ENCODE measurements around the gene P4HB. TPM values are rescaled to one million over a fixed set of nuclear protein-coding genes. Genes with fewer than 3 reads are reported as not detected.

The P4HB gene
- total RNA-seq, 1 experiment from 2014 or later: 759 TPM

DNA sequence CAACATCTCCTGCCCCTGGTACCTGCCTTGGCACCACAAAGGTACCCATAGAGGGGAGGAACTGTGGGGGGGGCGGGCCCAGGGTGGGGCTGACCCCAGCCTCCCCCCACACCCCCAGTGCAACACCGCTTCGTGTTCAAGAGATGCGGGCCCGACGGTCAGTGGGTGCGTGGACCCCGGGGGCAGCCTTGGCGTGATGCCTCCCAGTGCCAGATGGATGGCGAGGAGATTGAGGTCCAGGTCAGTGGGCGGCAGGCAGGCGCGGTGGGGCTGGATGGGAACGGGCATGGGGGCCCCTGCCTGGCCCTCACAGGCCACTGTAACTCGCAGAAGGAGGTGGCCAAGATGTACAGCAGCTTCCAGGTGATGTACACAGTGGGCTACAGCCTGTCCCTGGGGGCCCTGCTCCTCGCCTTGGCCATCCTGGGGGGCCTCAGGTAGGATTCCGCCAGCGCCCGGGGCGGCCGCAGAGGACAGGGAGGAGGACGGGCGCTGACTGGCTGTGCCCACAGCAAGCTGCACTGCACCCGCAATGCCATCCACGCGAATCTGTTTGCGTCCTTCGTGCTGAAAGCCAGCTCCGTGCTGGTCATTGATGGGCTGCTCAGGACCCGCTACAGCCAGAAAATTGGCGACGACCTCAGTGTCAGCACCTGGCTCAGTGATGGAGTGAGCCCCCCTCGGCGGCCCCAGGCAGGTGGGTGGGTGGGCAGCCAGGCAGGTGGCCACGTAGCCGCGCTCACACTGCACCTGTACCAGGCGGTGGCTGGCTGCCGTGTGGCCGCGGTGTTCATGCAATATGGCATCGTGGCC is 49.2 kb downstream of the P4HB start:
- ATAC-seq (no peak), DNase-seq (ENCODE audit: low read depth, low spot score) (no peak)
- CTCF ChIA-PET: no interaction called here
- H3K9me3 ChIP-seq (ENCODE audit: control insufficient read depth, insufficient read depth, low read depth, low read length): no peaks in the 10 kb centered on the region
- intact Hi-C loops (cut with micrococcal nuclease; ENCODE audit: unreplicated experiment) (no loop called here), in situ Hi-C loops (cut with HindIII; ENCODE audit: low pct_unique_long_range_greater_than_20kb, low sequenced_read_pairs) (no loop called here)
- BruUV-seq (replicated peaks): no TSS peak
- H3K27ac ChIP-seq (ENCODE audit: low read length): no peak overlapping the region
- H3K27me3 ChIP-seq (ENCODE audit: control insufficient read depth, insufficient read depth, low read length): no peaks in the 10 kb centered on the region
- H3K36me3 ChIP-seq (ENCODE audit: control insufficient read depth, insufficient read depth, low read length): no peaks in the 10 kb centered on the region
- H3K4me3 ChIP-seq (ENCODE audit: low read depth in 2 of 2, low read length in 2 of 2): no peak overlapping the region
- H3K4me1 ChIP-seq (ENCODE audit: control insufficient read depth, insufficient read depth, low read length): peaks cover 4% of the 10 kb centered on the region
- POLR2A ChIA-PET: interaction anchor here (0.6 kb wide), 1 partner anchor 44 kb away, joined by 5 read pairs; no protein-coding TSS in a partner anchor
- no peak for TF ChIP-seq SIN3A (IDR thresholded peaks at IDR 0.05; ENCODE audit: borderline replicate concordance, insufficient read depth, low read depth, low read length)
- TF ChIP-seq, protein P1, sequence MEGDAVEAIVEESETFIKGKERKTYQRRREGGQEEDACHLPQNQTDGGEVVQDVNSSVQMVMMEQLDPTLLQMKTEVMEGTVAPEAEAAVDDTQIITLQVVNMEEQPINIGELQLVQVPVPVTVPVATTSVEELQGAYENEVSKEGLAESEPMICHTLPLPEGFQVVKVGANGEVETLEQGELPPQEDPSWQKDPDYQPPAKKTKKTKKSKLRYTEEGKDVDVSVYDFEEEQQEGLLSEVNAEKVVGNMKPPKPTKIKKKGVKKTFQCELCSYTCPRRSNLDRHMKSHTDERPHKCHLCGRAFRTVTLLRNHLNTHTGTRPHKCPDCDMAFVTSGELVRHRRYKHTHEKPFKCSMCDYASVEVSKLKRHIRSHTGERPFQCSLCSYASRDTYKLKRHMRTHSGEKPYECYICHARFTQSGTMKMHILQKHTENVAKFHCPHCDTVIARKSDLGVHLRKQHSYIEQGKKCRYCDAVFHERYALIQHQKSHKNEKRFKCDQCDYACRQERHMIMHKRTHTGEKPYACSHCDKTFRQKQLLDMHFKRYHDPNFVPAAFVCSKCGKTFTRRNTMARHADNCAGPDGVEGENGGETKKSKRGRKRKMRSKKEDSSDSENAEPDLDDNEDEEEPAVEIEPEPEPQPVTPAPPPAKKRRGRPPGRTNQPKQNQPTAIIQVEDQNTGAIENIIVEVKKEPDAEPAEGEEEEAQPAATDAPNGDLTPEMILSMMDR (IDR thresholded peaks at IDR 0.05): no peak
- TF ChIP-seq, protein P2, sequence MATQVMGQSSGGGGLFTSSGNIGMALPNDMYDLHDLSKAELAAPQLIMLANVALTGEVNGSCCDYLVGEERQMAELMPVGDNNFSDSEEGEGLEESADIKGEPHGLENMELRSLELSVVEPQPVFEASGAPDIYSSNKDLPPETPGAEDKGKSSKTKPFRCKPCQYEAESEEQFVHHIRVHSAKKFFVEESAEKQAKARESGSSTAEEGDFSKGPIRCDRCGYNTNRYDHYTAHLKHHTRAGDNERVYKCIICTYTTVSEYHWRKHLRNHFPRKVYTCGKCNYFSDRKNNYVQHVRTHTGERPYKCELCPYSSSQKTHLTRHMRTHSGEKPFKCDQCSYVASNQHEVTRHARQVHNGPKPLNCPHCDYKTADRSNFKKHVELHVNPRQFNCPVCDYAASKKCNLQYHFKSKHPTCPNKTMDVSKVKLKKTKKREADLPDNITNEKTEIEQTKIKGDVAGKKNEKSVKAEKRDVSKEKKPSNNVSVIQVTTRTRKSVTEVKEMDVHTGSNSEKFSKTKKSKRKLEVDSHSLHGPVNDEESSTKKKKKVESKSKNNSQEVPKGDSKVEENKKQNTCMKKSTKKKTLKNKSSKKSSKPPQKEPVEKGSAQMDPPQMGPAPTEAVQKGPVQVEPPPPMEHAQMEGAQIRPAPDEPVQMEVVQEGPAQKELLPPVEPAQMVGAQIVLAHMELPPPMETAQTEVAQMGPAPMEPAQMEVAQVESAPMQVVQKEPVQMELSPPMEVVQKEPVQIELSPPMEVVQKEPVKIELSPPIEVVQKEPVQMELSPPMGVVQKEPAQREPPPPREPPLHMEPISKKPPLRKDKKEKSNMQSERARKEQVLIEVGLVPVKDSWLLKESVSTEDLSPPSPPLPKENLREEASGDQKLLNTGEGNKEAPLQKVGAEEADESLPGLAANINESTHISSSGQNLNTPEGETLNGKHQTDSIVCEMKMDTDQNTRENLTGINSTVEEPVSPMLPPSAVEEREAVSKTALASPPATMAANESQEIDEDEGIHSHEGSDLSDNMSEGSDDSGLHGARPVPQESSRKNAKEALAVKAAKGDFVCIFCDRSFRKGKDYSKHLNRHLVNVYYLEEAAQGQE (IDR thresholded peaks at IDR 0.05; ENCODE audit: insufficient read depth in 1 of 2, low read depth in 2 of 2, low read length in 1 of 2): no peak
- no peak for TF ChIP-seq TCF7L2 (IDR thresholded peaks at IDR 0.05; ENCODE audit: low read depth, low read length)
- no peak for TF ChIP-seq POLR2AphosphoS5 (IDR thresholded peaks at IDR 0.05; ENCODE audit: low read depth, low read length)

DNA sequence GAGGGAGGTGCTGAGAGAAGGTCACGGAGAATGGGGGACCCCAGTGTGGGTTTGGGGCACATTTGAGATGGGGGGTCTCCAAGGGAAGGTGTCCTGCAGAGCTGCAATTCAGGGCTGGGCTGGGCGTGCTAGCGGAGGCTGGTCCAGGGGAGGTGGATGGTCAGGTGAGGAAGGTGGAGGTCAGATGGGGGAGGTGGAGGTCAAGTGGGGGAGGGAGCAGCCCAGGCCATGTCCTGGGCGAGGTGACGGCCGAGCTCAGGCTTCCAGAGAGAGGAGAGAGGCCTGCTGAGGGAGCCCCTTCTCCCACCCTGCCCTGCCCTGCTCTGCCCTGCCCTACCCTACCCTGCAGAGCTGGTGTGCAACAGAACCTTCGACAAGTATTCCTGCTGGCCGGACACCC is 49.9 kb downstream of the P4HB start:
- no peak for DNase-seq (ENCODE audit: low read depth, low spot score)
- no peak overlapping the region for H3K4me3 ChIP-seq (ENCODE audit: low read depth in 2 of 2, low read length in 2 of 2)
- no TSS peak for BruUV-seq (replicated peaks)
- H3K4me1 ChIP-seq (ENCODE audit: control insufficient read depth, insufficient read depth, low read length): peaks cover 4% of the 10 kb centered on the region
- ATAC-seq: no peak
- H3K9me3 ChIP-seq (ENCODE audit: control insufficient read depth, insufficient read depth, low read depth, low read length): no peaks in the 10 kb centered on the region
- ChIA-PET CTCF (no interaction called here), POLR2A (no interaction called here)
- no peak overlapping the region for H3K27ac ChIP-seq (ENCODE audit: low read length)
- H3K36me3 ChIP-seq (ENCODE audit: control insufficient read depth, insufficient read depth, low read length): no peaks in the 10 kb centered on the region
- in situ Hi-C loops (cut with HindIII; ENCODE audit: low pct_unique_long_range_greater_than_20kb, low sequenced_read_pairs) (no loop called here), intact Hi-C loops (cut with micrococcal nuclease; ENCODE audit: unreplicated experiment) (no loop called here)
- no peak for TF ChIP-seq TCF7L2 (IDR thresholded peaks at IDR 0.05; ENCODE audit: low read depth, low read length)
- TF ChIP-seq, protein P2 (IDR thresholded peaks at IDR 0.05; ENCODE audit: insufficient read depth in 1 of 2, low read depth in 2 of 2, low read length in 1 of 2): no peak
- TF ChIP-seq SIN3A (IDR thresholded peaks at IDR 0.05; ENCODE audit: borderline replicate concordance, insufficient read depth, low read depth, low read length): no peak
- no peak for TF ChIP-seq POLR2AphosphoS5 (IDR thresholded peaks at IDR 0.05; ENCODE audit: low read depth, low read length)
- no peaks in the 10 kb centered on the region; the same call in 1 of the 2 replicates for H3K27me3 ChIP-seq (ENCODE audit: control insufficient read depth, insufficient read depth, low read length)
